Measurements from ENCODE around the gene SLC5A1.

Gene SLC5A1

DNA sequence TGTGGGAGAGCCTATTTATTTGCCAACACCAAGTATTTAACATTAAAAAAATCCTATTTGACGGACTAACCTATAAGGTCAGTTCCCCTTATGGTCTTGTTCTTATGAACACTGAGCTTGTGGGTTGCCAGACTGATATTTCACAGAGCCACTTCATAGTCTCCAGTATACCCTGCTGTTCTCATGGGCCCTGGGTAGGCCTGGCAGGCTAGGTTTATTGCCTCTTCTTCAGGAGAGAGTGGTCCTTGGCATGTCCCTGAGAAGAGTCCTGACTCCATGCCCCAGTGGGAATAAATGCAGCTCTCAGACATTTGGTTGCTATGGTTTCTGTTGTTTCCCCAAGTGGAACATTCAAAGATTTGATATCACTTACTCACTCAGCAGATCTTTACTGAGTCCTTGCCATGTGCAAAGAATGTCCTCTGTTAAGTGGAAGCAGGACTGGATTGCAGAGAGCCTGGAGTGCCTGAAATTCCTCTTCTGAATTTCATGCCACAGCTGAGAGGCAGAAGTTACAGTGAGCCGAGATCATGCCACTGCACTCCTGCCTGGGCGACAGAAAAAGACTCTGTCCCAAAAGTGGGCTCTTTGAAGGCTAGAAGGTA lies 15.7 kb downstream of the SLC5A1 start:
- no peak for TF ChIP-seq NFIC (IDR thresholded peaks at IDR 0.05)
- TF ChIP-seq, protein P1, sequence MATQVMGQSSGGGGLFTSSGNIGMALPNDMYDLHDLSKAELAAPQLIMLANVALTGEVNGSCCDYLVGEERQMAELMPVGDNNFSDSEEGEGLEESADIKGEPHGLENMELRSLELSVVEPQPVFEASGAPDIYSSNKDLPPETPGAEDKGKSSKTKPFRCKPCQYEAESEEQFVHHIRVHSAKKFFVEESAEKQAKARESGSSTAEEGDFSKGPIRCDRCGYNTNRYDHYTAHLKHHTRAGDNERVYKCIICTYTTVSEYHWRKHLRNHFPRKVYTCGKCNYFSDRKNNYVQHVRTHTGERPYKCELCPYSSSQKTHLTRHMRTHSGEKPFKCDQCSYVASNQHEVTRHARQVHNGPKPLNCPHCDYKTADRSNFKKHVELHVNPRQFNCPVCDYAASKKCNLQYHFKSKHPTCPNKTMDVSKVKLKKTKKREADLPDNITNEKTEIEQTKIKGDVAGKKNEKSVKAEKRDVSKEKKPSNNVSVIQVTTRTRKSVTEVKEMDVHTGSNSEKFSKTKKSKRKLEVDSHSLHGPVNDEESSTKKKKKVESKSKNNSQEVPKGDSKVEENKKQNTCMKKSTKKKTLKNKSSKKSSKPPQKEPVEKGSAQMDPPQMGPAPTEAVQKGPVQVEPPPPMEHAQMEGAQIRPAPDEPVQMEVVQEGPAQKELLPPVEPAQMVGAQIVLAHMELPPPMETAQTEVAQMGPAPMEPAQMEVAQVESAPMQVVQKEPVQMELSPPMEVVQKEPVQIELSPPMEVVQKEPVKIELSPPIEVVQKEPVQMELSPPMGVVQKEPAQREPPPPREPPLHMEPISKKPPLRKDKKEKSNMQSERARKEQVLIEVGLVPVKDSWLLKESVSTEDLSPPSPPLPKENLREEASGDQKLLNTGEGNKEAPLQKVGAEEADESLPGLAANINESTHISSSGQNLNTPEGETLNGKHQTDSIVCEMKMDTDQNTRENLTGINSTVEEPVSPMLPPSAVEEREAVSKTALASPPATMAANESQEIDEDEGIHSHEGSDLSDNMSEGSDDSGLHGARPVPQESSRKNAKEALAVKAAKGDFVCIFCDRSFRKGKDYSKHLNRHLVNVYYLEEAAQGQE (IDR thresholded peaks at IDR 0.05; ENCODE audit: low read depth) = no peak
- TF ChIP-seq CEBPB (IDR thresholded peaks at IDR 0.05) = no peak
- no peak for TF ChIP-seq YY1 (IDR thresholded peaks at IDR 0.05; ENCODE audit: low read depth)
- TF ChIP-seq RAD21 (IDR thresholded peaks at IDR 0.05; ENCODE audit: low read depth) = no peak
- no peak for TF ChIP-seq CREB1 (IDR thresholded peaks at IDR 0.05; ENCODE audit: low read depth)
- no peak for TF ChIP-seq FOXM1 (IDR thresholded peaks at IDR 0.05; ENCODE audit: borderline replicate concordance, low read depth)
- TF ChIP-seq EP300 (IDR thresholded peaks at IDR 0.05; ENCODE audit: borderline replicate concordance) = no peak
- no peak for TF ChIP-seq TCF12 (IDR thresholded peaks at IDR 0.05; ENCODE audit: low read depth)
- TF ChIP-seq ZBTB7A (IDR thresholded peaks at IDR 0.05; ENCODE audit: low read depth) = no peak
- TF ChIP-seq, protein P2, sequence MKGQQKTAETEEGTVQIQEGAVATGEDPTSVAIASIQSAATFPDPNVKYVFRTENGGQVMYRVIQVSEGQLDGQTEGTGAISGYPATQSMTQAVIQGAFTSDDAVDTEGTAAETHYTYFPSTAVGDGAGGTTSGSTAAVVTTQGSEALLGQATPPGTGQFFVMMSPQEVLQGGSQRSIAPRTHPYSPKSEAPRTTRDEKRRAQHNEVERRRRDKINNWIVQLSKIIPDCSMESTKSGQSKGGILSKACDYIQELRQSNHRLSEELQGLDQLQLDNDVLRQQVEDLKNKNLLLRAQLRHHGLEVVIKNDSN (IDR thresholded peaks at IDR 0.05) = no peak
- no peak for TF ChIP-seq EGR1 (IDR thresholded peaks at IDR 0.05)
- TF ChIP-seq TAF1 (IDR thresholded peaks at IDR 0.05; ENCODE audit: low read depth) = no peak

DNA sequence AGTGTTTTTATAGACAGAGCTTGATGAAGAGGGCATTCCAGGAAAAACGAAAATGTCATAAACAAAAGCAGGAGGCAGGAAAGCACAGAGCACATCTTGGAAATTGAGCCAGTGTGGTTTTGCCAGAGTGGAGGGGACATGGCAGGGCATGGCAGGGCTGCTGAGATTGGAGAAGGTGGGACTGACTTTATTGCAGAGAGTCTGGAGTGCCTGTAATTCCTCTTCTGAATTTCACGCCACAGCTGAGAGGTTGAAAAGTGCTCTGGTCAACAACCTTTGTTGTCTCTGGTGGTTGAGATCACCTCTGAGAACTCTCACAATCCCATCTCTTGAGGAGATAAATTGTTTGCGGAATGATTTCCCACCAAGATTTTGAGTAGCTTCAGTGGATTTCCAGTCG lies 16.4 kb downstream of the SLC5A1 start:
- TF ChIP-seq, protein P1 (IDR thresholded peaks at IDR 0.05; ENCODE audit: low read depth) = no peak
- TF ChIP-seq ZBTB7A (IDR thresholded peaks at IDR 0.05; ENCODE audit: low read depth) = no peak
- TF ChIP-seq TCF12 (IDR thresholded peaks at IDR 0.05; ENCODE audit: low read depth) = no peak
- no peak for TF ChIP-seq YY1 (IDR thresholded peaks at IDR 0.05; ENCODE audit: low read depth)
- TF ChIP-seq FOXM1 (IDR thresholded peaks at IDR 0.05; ENCODE audit: borderline replicate concordance, low read depth) = no peak
- TF ChIP-seq, protein P2 (IDR thresholded peaks at IDR 0.05) = no peak
- TF ChIP-seq, protein P3, sequence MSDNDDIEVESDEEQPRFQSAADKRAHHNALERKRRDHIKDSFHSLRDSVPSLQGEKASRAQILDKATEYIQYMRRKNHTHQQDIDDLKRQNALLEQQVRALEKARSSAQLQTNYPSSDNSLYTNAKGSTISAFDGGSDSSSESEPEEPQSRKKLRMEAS (IDR thresholded peaks at IDR 0.05) = no peak
- no peak for TF ChIP-seq EP300 (IDR thresholded peaks at IDR 0.05; ENCODE audit: borderline replicate concordance)
- no peak for TF ChIP-seq CEBPB (IDR thresholded peaks at IDR 0.05)
- TF ChIP-seq RAD21 (IDR thresholded peaks at IDR 0.05; ENCODE audit: low read depth) = no peak
- no peak for TF ChIP-seq TAF1 (IDR thresholded peaks at IDR 0.05; ENCODE audit: low read depth)
- TF ChIP-seq NFIC (IDR thresholded peaks at IDR 0.05) = no peak
- no peak for TF ChIP-seq CREB1 (IDR thresholded peaks at IDR 0.05; ENCODE audit: low read depth)
- TF ChIP-seq TEAD4 (IDR thresholded peaks at IDR 0.05) = no peak

DNA sequence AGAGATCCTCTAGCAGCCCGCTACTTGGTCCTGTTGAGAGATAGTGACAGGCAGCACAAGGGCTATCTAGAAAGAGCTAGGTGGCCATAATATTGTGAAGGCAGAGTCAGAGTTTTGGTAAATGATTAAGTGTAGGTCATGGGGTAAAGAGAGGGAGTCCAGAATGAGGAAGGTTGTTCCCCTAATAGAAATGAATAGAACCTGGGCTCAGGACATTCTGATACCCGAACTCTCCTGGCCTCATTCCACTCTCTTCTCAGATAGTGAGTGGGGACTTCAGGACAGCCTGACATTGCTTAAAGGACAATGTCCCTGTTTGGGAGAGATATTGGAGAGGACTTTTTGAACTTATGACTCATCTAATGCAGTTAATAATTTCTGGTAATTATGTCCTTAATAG lies 20.6 kb downstream of the SLC5A1 start:
- no peak for TF ChIP-seq TEAD4 (IDR thresholded peaks at IDR 0.05)
- no peak for TF ChIP-seq NFIC (IDR thresholded peaks at IDR 0.05)
- TF ChIP-seq, protein P3 (IDR thresholded peaks at IDR 0.05) = no peak
- TF ChIP-seq EGR1 (IDR thresholded peaks at IDR 0.05) = no peak
- TF ChIP-seq YY1 (IDR thresholded peaks at IDR 0.05; ENCODE audit: low read depth) = no peak
- no peak for TF ChIP-seq TCF12 (IDR thresholded peaks at IDR 0.05; ENCODE audit: low read depth)
- TF ChIP-seq, protein P1 (IDR thresholded peaks at IDR 0.05; ENCODE audit: low read depth) = no peak
- TF ChIP-seq, protein P2 (IDR thresholded peaks at IDR 0.05) = no peak
- TF ChIP-seq FOXM1 (IDR thresholded peaks at IDR 0.05; ENCODE audit: borderline replicate concordance, low read depth) = no peak
- TF ChIP-seq EP300 (IDR thresholded peaks at IDR 0.05; ENCODE audit: borderline replicate concordance) = no peak
- no peak for TF ChIP-seq CEBPB (IDR thresholded peaks at IDR 0.05)
- TF ChIP-seq RAD21 (IDR thresholded peaks at IDR 0.05; ENCODE audit: low read depth) = no peak
- TF ChIP-seq ZBTB7A (IDR thresholded peaks at IDR 0.05; ENCODE audit: low read depth) = no peak
- TF ChIP-seq CREB1 (IDR thresholded peaks at IDR 0.05; ENCODE audit: low read depth) = no peak
- no peak for TF ChIP-seq TAF1 (IDR thresholded peaks at IDR 0.05; ENCODE audit: low read depth)

Measured in Ishikawa (cell line).